SU-DHL-6 (cell line): ENCODE data around the gene DNER.
"Not testable (repeated sequence)": the region's sequence is repeated elsewhere in the genome, so short reads cannot be mapped to it uniquely, and the experiment has no call there.

Experiments used
- H2AFZ ChIP-seq: fragments of 200-600 bp; sonication (generic); 2 replicates; pipeline ENCODE4 v1.6.1; 2014; ENCODE audit warnings: low read depth, mild to moderate bottlenecking, moderate library complexity, mixed read lengths, antibody characterized with exemption, low read length; ENCODE audit not compliant: severe bottlenecking
- H3F3A ChIP-seq: fragments of 200-600 bp; shearing (Covaris generic); 2 replicates; pipeline ENCODE4 v1.6.0; 2016; ENCODE audit warnings: antibody characterized with exemption, mild to moderate bottlenecking; ENCODE audit not compliant: insufficient read depth
- H3K27ac ChIP-seq: fragments of 200-600 bp; sonication (generic); 2 replicates; pipeline ENCODE4 v1.5.1; 2016; ENCODE audit warnings: low read depth, mild to moderate bottlenecking, low read length, moderate library complexity, mixed read lengths
- H3K27me3 ChIP-seq: fragments of 200-600 bp; sonication (generic), shearing (Covaris generic); 2 replicates; pipeline ENCODE4 v1.6.0; 2014; ENCODE audit warnings: mild to moderate bottlenecking, low read length
- H3K36me3 ChIP-seq: fragments of 200-600 bp; sonication (generic); 2 replicates; pipeline ENCODE4 v1.6.1; 2014; ENCODE audit warnings: mild to moderate bottlenecking, low read length, mixed read lengths
- H3K4me2 ChIP-seq: fragments of 300-600, 200-600 bp; shearing (Covaris generic), sonication (generic); 2 replicates; pipeline ENCODE4 v1.6.0; 2014; ENCODE audit warnings: low read length, low read depth, mild to moderate bottlenecking; ENCODE audit not compliant: poor library complexity, severe bottlenecking
- H3K4me3 ChIP-seq: fragments of 200-600 bp; sonication (generic); 2 replicates; pipeline ENCODE4 v1.5.1; 2014; ENCODE audit warnings: antibody characterized with exemption, low read length, mild to moderate bottlenecking, mixed read lengths; ENCODE audit not compliant: insufficient read depth, poor library complexity, severe bottlenecking
- H3K79me2 ChIP-seq: fragments of 200-600 bp; sonication (generic); 2 replicates; pipeline ENCODE4 v1.6.1; 2014; ENCODE audit warnings: mild to moderate bottlenecking, low read length, moderate library complexity; ENCODE audit not compliant: insufficient read depth
- H3K9ac ChIP-seq: fragments of 200-600 bp; sonication (generic); 2 replicates; pipeline ENCODE4 v1.7.0; 2014; ENCODE audit warnings: mild to moderate bottlenecking, low read length
- H3K9me2 ChIP-seq: fragments of 200-600 bp; sonication (generic); replicated peaks from 2 replicates; pipeline ENCODE4 v1.6.1; 2014; ENCODE audit warnings: low read length; ENCODE audit not compliant: insufficient read depth
- H3K9me3 ChIP-seq: fragments of 200-600 bp; sonication (generic); 2 replicates; pipeline ENCODE4 v1.6.1; 2014; ENCODE audit warnings: low read length, mixed read lengths; ENCODE audit not compliant: insufficient read depth
- H4K20me1 ChIP-seq: fragments of 200-600 bp; sonication (generic); 2 replicates; pipeline ENCODE4 v1.6.1; 2014; ENCODE audit warnings: low read depth, mild to moderate bottlenecking, antibody characterized with exemption, low read length, moderate library complexity, mixed read lengths
- EZH2phosphoT487 ChIP-seq: fragments of 200-600 bp; sonication (generic), shearing (Covaris generic); conservative IDR thresholded peaks from 2 replicates; pipeline ENCODE4 v1.6.1; 2018; ENCODE audit warnings: mild to moderate bottlenecking, antibody characterized with exemption, low read length, moderate library complexity, mixed read lengths
- TF ChIP-seq, protein P1 (sequence below): fragments of 200-600 bp; sonication (generic); IDR thresholded peaks from one replicate; pipeline ENCODE4 v1.5.1; 2017; ENCODE audit warnings: antibody characterized with exemption, mild to moderate bottlenecking, low read length, moderate library complexity; ENCODE audit not compliant: insufficient read depth, poor library complexity, severe bottlenecking

Gene DNER

GRCh38 chr2:229378386-229378785 lies 336.0 kb downstream of the DNER start:
- H3K27ac ChIP-seq, result no peak overlapping the region
- no peaks in the 10 kb centered on the region for H3K9me3 ChIP-seq

DNA sequence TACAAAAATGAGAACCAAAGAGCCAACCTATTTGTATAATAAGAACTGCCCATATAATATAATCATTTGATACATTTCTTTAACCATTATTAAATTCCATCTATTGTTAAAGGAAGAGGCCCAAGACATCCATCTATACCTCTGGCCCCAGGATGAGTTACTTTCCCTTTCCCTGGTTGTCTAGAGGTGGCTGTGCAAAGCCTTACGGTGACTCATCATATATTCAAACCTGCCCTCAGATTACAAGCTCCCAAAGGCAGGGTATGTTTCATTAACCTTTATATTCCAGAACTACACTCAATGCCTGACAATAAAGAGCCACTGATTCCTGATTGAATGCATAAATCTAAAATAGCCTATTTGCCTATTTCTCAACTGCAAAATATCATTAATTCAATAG lies 337.5 kb downstream of the DNER start:
- Histone ChIP-seq H2AFZ (no peak overlapping the region), H3K79me2 (no peaks in the 10 kb centered on the region), H3K27me3 (no peaks in the 10 kb centered on the region), H4K20me1 (no peaks in the 10 kb centered on the region), H3K4me2 (no peak overlapping the region), H3K36me3 (no peaks in the 10 kb centered on the region), H3F3A (no peaks in the 10 kb centered on the region), H3K9me3 (no peaks in the 10 kb centered on the region), H3K9ac (no peak overlapping the region), H3K27ac (no peak overlapping the region), H3K4me3 (no peak overlapping the region), H3K9me2 (no peaks in the 10 kb centered on the region)
- TF ChIP-seq EZH2phosphoT487, result no peak
- TF ChIP-seq, protein P1, sequence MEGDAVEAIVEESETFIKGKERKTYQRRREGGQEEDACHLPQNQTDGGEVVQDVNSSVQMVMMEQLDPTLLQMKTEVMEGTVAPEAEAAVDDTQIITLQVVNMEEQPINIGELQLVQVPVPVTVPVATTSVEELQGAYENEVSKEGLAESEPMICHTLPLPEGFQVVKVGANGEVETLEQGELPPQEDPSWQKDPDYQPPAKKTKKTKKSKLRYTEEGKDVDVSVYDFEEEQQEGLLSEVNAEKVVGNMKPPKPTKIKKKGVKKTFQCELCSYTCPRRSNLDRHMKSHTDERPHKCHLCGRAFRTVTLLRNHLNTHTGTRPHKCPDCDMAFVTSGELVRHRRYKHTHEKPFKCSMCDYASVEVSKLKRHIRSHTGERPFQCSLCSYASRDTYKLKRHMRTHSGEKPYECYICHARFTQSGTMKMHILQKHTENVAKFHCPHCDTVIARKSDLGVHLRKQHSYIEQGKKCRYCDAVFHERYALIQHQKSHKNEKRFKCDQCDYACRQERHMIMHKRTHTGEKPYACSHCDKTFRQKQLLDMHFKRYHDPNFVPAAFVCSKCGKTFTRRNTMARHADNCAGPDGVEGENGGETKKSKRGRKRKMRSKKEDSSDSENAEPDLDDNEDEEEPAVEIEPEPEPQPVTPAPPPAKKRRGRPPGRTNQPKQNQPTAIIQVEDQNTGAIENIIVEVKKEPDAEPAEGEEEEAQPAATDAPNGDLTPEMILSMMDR, result no peak

More at GRCh38 chr2:229378386-229378785, 336.0 kb downstream of the DNER start:
- TF ChIP-seq EZH2phosphoT487, result no peak
- TF ChIP-seq, protein P1, result no peak
- Histone ChIP-seq H2AFZ (no peak overlapping the region), H3K9me2 (no peaks in the 10 kb centered on the region), H4K20me1 (no peaks in the 10 kb centered on the region), H3K4me2 (no peak overlapping the region), H3K79me2 (no peaks in the 10 kb centered on the region), H3K9ac (no peak overlapping the region), H3K4me3 (no peak overlapping the region), H3K27me3 (no peaks in the 10 kb centered on the region), H3K36me3 (no peaks in the 10 kb centered on the region), H3F3A (no peaks in the 10 kb centered on the region)

DNA sequence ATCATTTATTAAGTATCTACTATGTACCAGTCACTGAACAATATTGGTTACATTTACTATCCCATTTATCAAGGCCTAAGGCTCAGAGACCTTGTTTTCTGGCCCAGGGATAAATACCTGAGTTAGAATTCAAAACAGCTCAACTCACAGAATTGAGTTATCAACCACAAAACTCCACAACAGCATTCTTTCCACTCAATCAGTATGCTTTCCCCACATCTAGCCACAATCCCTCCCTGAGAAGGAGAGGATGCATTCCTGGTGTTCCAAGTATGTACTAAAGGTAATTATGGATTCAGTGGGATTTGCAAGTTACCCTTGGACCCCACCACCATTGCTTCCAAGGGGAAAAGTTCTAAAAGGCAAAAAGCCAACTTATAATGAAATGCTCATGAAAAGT lies 339.1 kb downstream of the DNER start:
- no peak overlapping the region for H3K4me3 ChIP-seq
- H3K9ac ChIP-seq, result no peak overlapping the region
- no peak for TF ChIP-seq EZH2phosphoT487
- TF ChIP-seq, protein P1, result no peak
- H3K4me2 ChIP-seq, result no peak overlapping the region
- no peaks in the 10 kb centered on the region for H3F3A ChIP-seq
- H3K79me2 ChIP-seq, result no peaks in the 10 kb centered on the region
- no peaks in the 10 kb centered on the region for H3K36me3 ChIP-seq
- H4K20me1 ChIP-seq, result no peaks in the 10 kb centered on the region
- no peaks in the 10 kb centered on the region for H3K27me3 ChIP-seq
- H3K27ac ChIP-seq, result no peak overlapping the region
- no peak overlapping the region for H2AFZ ChIP-seq
- no peaks in the 10 kb centered on the region for H3K9me3 ChIP-seq
- H3K9me2 ChIP-seq, result no peaks in the 10 kb centered on the region

GRCh38 chr2:229373311-229373710 lies 341.0 kb downstream of the DNER start:
- H3F3A ChIP-seq, H3K4me3 ChIP-seq, H3K9me3 ChIP-seq, H3K79me2 ChIP-seq, H2AFZ ChIP-seq, H3K4me2 ChIP-seq, H3K9ac ChIP-seq, H3K27me3 ChIP-seq, H3K36me3 ChIP-seq, H4K20me1 ChIP-seq, H3K27ac ChIP-seq, H3K9me2 ChIP-seq: not testable (repeated sequence)
